Cardiac muscle cell (in vitro differentiated cells and primary cell): ENCODE data around the gene TTC33. TPM values are rescaled to one million over a fixed set of nuclear protein-coding genes. Genes with fewer than 3 reads are reported as not detected.

ENCODE experiments used
- DNase-seq, 2 donors: peaks; one replicate each; pipeline versions ENCODE4 v3.0.0 to v3.0.0-alpha.2; 2010 to 2017; ENCODE audit warnings: low read depth in 1 of 2, low spot score in 1 of 2
- H3K27ac ChIP-seq: fragments of 200-600 bp; sonication (generic); 2 replicates; pipeline ENCODE4 v1.5.1; 2016
- H3K27me3 ChIP-seq: fragments of 200-600 bp; sonication (generic); 2 replicates; pipeline ENCODE4 v1.6.0; 2016; ENCODE audit warnings: control low read depth
- H3K36me3 ChIP-seq: fragments of 200-600 bp; sonication (generic); 2 replicates; pipeline ENCODE4 v1.5.1; 2016; ENCODE audit warnings: control low read depth
- H3K4me1 ChIP-seq: fragments of 200-600 bp; sonication (generic); 2 replicates; pipeline ENCODE4 v1.8.1; 2017; ENCODE audit warnings: low read depth, mild to moderate bottlenecking, mixed run types
- H3K4me3 ChIP-seq: fragments of 200-600 bp; sonication (generic); 2 replicates; pipeline ENCODE4 v1.5.1; 2016; ENCODE audit warnings: mild to moderate bottlenecking
- H3K9me3 ChIP-seq: fragments of 200-600 bp; sonication (generic); 2 replicates; pipeline ENCODE4 v1.5.1; 2017; ENCODE audit warnings: low read depth, mild to moderate bottlenecking, control low read depth
- polyA plus RNA-seq: library from polyadenylated mRNA; unstranded; fragments of >200 nt; fragmentation: Nextera tagmentation; extraction: Ambion mirVana; gene quantifications from 2 replicates; pipeline ENCODE4 v1.2.1, GENCODE V29; 2016
- total RNA-seq: library from RNA; depleted of rRNA; stranded (reverse); fragments of >200 nt; gene quantifications from 2 replicates; pipeline ENCODE4 v1.2.3, GENCODE V29; 2016
- TF ChIP-seq, protein P1 (sequence below): IDR thresholded peaks from 2 replicates; pipeline ENCODE4 v1.5.1; 2012; ENCODE audit warnings: low read depth, mild to moderate bottlenecking, low read length

Gene TTC33
- total and polyA plus RNA-seq, 2 experiments from 2014 or later = 16.3 to 46.7 TPM

DNA sequence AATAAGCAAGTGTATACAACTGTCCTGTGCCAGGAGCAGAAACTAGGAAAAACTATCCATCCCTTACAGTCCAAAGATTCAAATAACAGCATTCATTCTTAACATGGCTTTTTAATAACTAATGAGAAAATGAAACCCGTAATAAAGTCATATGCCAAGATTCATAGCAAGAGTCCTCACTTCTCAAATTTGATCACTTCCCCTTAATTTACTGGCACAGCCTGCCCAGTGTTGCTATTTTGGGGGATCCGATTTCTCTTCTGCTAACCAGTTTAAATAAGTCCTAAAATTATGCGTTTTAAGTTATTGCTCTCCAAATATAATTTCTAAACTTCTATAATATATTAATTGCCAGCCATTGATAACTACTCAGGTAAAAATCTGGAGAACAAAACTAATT, 253.0 kb downstream of the TTC33 start:
- no peak overlapping the region for H3K4me3 ChIP-seq
- DNase-seq = no peak
- H3K27me3 ChIP-seq = peaks cover 5% of the 10 kb centered on the region
- TF ChIP-seq, protein P1, sequence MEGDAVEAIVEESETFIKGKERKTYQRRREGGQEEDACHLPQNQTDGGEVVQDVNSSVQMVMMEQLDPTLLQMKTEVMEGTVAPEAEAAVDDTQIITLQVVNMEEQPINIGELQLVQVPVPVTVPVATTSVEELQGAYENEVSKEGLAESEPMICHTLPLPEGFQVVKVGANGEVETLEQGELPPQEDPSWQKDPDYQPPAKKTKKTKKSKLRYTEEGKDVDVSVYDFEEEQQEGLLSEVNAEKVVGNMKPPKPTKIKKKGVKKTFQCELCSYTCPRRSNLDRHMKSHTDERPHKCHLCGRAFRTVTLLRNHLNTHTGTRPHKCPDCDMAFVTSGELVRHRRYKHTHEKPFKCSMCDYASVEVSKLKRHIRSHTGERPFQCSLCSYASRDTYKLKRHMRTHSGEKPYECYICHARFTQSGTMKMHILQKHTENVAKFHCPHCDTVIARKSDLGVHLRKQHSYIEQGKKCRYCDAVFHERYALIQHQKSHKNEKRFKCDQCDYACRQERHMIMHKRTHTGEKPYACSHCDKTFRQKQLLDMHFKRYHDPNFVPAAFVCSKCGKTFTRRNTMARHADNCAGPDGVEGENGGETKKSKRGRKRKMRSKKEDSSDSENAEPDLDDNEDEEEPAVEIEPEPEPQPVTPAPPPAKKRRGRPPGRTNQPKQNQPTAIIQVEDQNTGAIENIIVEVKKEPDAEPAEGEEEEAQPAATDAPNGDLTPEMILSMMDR = no peak
- no peaks in the 10 kb centered on the region for H3K36me3 ChIP-seq
- H3K27ac ChIP-seq = no peak overlapping the region
- no peaks in the 10 kb centered on the region for H3K9me3 ChIP-seq
- H3K4me1 ChIP-seq = no peaks in the 10 kb centered on the region

DNA sequence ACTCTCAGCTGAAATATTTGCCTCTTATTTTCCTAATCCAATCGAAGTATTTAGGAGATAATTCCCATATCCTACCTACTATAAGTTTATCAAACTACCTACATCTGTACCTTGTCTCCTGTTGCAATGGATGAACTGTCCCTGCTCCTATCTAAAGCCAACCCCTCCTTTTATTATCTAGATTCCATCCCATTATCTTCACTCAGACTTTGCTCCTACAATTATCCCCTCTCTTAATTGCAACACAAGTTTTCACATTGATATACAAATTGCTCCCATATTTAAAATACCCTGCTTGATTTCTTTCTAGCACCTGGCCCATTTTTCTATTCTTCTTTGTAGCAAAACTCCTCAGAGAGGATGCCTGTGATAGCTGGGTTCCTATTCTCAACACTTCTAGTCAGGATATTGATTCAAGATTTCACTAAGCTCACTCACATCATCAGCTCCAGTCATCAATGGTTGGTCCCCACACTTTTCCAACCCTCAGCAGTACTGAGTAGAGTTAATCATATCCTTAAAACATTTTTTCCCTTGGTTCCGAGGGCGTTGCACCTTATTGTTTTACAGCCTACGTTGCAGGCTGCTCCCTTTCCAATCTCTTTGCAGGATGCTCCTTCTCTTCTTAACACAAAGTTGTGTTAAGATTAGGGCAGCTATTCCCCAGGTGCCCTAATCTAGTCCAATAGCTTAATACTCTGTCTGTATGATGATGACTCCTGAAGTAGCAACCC, 253.9 kb downstream of the TTC33 start:
- Histone ChIP-seq H3K36me3 (no peaks in the 10 kb centered on the region), H3K4me1 (no peaks in the 10 kb centered on the region), H3K27me3 (peaks cover 5% of the 10 kb centered on the region), H3K27ac (no peak overlapping the region), H3K9me3 (no peaks in the 10 kb centered on the region), H3K4me3 (no peak overlapping the region)
- TF ChIP-seq, protein P1 = no peak
- no peak for DNase-seq

DNA sequence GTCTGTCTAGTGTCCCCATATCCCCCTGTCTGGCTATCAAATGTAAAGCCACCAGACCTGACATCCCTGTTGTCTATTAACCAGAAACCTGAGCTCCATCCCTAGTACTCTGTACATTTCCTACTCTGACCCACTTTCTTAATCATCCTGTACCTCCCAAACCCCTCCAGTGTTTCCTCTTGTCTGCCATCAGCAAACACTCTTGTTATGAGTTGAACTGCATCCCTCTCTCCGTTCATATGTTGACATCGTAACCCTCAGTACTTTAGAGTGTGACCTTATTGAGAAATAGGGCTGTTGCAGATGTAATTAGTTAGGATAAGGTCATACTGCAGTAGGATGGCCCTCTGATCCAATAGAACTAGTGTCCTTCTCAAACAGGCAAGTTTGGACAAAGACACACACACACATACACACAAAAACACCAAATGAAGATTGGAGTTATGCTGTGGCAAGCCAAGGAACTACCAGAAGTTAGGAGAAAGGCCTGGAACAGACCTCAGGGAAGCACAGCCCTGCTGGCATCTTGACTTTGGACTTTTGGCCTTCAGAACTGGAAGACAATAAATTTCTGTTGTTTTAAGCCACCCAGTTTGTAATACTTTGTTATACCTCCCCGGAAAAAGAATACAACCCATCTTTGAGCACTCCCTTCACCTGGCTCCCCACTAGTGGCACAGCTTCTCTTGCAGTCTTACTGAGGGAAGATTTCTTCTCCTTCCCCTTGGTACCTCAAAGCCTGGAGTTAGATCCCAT, 256.1 kb downstream of the TTC33 start:
- H3K4me1 ChIP-seq = no peaks in the 10 kb centered on the region
- H3K27ac ChIP-seq = no peak overlapping the region
- TF ChIP-seq, protein P1 = no peak
- no peaks in the 10 kb centered on the region for H3K36me3 ChIP-seq
- no peak overlapping the region for H3K4me3 ChIP-seq
- peaks cover 5% of the 10 kb centered on the region for H3K27me3 ChIP-seq
- no peaks in the 10 kb centered on the region for H3K9me3 ChIP-seq
- no peak for DNase-seq

DNA sequence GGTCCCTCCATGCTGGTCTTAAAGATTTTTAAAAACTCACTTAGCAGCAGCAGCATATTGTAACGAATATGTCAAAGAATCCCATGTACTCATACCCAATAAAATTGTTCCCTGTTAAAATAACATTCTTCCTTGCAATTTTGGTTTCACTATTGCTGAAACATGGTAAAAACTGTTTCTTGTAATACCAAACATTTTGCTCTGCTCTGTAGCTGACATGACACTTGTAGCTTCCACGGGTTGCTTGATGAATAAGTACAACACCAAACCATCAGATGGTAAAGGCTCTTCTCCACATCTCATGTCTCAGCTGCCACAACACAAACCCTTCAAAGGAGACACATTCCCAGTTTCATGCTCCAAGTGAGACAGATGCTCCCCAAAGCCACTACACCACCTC, 256.8 kb downstream of the TTC33 start:
- H3K27me3 ChIP-seq = peaks cover 5% of the 10 kb centered on the region
- no peak overlapping the region for H3K4me3 ChIP-seq
- no peaks in the 10 kb centered on the region for H3K4me1 ChIP-seq
- H3K27ac ChIP-seq = no peak overlapping the region
- no peaks in the 10 kb centered on the region for H3K9me3 ChIP-seq
- no peaks in the 10 kb centered on the region for H3K36me3 ChIP-seq
- DNase-seq = no peak
- TF ChIP-seq, protein P1 = no peak

DNA sequence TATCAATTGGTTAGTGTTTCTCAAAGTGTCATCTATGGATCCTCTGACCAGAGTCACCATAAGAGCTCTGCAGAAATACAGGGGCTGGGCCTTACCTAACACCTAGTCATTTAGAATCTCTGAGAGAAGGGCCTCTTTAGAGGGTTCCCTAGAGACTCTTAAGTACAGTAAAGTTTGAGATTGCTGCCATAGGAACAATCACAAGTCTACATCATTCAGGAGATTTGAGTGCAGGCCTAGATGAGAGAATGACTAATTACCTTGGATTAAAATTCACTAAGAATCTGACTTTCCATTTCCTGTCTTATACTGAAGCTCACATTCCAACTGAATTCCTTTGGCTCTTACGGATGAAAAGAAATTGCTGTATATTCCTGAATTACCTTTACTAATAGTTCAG, 258.2 kb downstream of the TTC33 start:
- Histone ChIP-seq H3K27ac (no peak overlapping the region), H3K4me3 (no peak overlapping the region), H3K36me3 (no peaks in the 10 kb centered on the region), H3K27me3 (peaks cover 5% of the 10 kb centered on the region), H3K4me1 (no peaks in the 10 kb centered on the region), H3K9me3 (no peaks in the 10 kb centered on the region)
- TF ChIP-seq, protein P1 = no peak
- DNase-seq = peak in 1 of 2 donors; percentile 39
